ENCODE results near the gene SMPD1.

SMPD1 gene

GRCh38 chr11:6415797-6416196 is 25.5 kb downstream of the SMPD1 start:
- DNase-seq (ENCODE audit: low spot score), result no peak

DNA sequence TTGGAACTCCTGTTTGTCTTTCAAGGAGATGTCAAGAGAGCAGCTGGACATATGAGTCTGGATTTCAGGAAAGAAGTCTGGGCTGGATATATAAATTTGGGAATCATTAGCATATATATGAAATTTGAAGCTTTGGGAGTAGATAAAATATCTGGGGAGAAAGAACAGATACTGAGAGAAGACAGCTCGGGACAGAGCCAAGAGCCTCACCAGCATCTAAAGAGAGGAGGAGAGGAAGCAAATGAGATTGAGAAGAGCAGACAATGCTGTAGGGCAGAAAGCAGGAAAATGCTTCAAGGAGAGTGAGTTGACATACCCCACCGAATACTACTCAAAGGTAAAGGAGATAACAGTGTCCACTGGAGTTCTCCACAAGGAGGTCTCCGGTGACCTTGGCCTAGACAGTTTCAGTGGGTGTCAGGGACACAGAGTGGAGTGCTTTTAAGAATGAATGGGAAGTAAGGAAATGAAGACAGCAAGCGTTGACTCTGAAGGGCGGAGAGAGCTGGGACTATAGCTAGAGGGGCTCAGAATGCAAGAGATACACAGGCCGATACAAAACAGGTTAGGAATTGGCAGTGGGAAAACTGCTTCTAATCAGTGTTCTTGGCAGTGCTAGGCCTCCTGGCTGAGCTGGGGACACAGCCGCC is 27.8 kb downstream of the SMPD1 start:
- DNase-seq (ENCODE audit: low spot score), result no peak

DNA sequence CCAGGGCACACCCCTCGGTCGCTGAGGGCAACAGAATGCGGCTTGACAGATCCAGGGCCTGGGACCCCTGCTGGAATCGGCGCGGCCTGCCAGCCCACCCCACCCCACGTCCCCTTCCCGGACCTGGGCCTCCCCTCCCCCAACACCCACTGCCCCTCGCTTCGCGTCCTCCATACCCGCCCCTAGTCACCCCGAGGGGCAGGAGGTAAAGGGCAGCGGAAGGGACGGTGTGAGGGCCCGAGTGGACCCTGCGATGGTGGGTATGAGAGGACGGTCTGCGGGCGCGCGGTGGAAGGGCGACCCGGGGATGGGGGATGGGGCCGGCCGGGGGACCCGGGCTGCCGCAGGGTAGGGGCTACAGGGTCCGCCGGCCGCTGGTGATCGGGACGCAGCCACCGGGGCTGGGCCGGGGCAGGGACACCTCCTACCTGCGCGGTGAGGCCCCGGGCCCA is 28.3 kb downstream of the SMPD1 start:
- no peak for DNase-seq (ENCODE audit: low spot score)

DNA sequence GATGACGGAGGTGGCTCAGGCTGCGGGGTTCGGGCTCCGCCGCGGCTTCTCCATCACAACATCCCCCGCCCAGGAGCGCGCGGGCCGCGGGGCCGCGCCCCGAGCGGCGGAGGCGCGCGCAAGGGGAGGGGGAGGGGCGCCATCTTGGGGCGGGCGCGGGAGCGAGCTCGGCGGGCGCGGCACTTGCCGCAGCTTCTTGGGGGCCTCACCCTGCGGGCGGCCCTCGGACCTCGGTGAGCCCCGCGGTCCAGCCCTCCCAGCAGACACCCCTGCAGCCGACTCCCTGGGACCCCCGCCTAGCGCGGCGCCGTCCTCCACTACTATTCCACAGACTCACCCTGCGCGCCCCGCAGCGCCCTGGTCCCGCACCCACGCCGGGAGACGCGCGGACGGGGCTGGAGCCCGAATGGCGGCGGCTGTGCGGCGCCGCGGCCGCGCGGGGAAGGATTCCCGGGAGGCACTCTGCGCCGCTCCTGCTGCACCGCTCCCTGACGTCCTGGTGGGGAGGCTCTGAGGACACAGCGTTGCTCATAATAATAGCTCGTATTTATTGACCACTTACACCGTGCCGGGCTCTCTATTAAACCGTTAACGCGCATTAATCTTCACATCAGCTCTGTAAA is 28.8 kb downstream of the SMPD1 start, which contains the start of gene APBB1:
APBB1 (minus strand) TSS at position 86 of the 623 bp plus-strand sequence. CDS start 7,747 bp downstream, outside the sequence.
- DNase-seq (ENCODE audit: low spot score), result peak; percentile 69

DNA sequence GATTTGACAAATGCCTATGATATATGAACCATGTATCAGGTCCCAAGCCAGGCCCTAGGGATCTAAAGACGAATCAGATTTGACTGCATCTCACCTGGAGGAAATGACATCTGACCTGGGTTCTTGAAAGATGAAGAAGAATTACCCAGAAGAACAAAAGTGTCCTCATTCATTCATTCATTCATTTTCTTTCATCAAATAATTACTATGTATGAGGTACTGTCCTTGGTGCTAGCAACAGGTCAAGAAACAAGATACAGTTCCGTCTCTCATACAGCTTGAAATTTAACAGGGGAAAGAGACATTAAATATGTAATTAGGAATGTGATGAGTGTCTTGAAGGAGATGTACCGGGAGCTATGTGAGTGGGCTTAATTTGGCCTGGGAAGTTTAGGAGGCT is 30.4 kb downstream of the SMPD1 start:
- no peak for DNase-seq (ENCODE audit: low spot score)

DNA sequence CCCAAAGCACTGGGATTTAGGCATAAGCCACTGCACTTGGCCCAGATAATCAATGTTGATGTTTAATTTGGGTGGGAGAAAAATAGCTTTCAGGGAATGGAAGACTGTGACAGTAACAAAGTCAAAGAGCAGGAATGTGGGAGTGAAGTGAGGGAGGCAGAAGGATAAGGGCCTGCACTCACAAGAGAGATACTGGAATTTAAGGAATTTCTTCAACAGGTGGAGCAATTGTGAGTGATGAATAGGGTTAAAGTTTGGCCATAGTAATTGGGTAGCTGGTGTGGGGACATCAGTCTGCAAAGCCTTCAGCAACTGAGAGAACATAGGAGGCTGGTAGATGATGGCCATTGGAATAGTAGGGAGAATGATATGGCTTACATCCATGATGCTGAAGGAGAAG is 37.2 kb downstream of the SMPD1 start:
- no peak for DNase-seq (ENCODE audit: low spot score)

DNA sequence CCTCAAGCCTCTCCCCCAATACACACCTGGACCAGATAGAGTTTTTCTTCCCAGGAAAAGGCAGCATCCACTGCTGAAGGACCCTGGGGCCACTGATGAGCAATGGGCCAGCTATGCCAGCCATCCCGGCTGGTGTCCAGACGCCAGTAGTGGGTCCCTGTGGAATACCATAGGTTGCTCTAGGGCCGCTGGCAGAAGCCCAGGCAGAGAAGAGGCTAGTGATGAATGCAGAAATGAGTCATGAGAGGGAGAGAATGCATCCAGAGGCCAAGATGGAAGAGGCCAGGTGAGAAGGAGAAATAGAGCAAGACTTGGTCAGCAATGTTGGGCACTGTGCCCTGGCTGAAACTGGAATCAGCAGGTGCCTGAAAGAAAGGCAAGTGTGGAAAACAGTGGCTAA is 41.6 kb downstream of the SMPD1 start:
- no peak for DNase-seq (ENCODE audit: low spot score)

- DNase-seq (ENCODE audit: low spot score), result no peak
Measured at GRCh38 chr11:6433998-6434660, 43.9 kb downstream of the SMPD1 start.

DNA sequence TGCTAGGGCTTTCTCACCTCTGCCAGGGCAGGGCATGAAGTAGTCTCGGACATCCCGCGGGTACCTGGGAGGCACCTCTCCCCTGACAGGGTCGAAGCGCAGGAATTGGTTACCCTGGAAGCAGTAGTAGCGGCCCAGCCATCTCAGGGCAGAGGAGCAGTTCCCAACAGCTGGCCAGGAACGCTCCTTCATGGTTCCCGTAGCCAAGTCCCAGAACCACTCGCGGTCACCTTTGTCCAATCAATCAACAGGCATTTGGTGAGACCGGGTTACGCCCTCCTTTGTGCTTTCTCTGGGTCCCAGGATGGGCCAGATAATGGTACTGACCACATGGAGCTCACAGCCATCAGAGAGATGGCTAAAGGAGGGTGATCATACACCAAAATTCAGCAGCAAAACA is 47.1 kb downstream of the SMPD1 start:
- no peak for DNase-seq (ENCODE audit: low spot score)

DNA sequence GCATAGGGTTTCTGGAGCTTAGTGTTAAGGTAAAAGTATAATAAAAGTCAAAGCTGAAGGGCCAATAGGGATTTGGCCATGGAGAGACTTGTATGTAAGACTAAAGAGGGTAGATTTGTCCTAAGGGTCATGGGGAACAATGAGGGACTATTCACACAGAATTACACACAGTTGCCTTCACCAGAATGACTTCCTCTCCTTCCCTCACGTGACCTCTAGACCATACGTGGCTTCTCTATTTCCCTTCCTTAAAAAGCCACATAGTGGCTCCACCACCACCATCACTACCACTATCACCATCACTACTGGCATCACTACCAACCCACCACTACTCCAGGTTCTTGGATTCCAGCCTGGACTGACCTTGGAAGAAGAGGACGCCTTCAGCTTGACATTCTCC is 47.7 kb downstream of the SMPD1 start:
- no peak for DNase-seq (ENCODE audit: low spot score)

- DNase-seq (ENCODE audit: low spot score), result peak; percentile 49
Measured at GRCh38 chr11:6438979-6439571, 48.8 kb downstream of the SMPD1 start.

DNA sequence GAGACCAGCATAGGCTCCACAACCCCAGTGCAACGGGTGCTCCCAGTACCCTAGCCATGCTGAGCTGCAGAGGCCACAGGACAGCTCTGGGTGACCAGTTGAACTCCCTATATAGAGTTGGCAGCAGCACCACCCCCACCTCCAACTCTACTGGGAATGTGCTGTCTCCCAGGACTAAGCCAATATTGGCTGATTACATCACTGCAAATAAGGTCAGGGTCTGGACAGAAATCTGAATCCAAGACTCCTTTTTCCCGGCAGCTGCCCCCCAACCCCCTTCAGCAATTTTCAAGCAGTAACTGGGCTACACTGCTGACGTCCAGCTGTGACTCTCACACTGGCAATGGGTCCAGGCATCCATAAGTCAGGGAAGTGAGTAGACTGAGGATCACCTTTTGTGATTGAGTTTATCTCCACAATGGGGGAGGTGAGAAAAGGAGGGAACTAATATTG is 50.7 kb downstream of the SMPD1 start, which contains the start of gene HPX:
HPX (minus strand) TSS at position 82 of the 453 bp plus-strand sequence; CDS start at position 58, 24 bp downstream.
- peak; percentile 41 for DNase-seq (ENCODE audit: low spot score)

DNA sequence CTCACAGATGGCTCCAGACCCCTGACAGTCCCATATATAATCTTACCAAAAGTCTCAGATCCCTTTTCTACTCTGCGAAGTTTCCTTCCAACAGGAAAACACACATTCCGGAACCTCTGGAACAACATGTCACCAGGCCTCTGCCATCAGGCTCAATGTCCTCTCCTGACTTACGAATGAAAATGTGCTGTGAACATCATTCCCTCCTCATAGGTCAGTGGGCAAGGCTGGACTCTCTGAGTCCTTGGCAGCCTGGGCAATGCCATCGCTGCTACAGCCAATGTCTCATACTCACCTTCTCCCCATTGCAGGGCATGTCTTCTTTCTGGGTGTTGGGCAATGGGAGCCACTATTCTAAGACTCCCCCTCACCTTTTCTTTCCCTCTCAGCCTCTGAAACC is 52.2 kb downstream of the SMPD1 start:
- DNase-seq (ENCODE audit: low spot score), result no peak

DNA sequence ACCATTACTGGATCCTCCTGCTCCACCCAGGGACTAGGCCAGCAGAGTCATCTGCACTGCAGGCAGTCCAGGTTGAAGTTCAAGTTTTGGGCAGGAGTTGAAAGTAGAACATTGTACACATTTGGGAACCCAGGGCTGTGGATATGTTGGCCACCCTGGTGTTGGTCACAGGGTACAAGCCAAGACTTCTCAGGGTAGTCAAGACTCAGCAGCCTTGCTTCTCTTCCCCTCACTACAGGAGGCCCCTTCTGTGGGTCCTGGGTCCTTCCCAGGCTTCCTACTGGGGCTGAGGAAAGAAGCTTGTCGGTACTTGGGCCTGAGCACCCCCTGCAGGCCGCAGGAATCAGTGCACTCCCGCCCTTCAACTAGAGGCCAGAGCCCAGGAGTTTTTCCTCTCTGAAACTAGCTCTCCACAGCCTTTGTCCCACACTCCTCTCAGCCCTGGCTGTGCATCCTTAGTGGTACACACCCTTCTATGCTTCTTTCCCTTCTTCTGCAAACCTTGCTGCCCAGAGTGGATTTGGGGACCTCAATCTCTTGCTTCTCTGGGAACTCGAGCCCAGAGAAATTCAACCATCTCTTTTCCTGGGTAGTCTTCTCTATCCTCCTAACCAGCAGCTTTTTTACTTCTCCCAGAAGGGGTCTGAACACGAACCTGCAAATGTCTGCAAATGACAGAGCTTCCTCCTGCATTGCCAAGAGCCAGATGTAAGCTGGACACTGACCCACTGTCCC is 53.2 kb downstream of the SMPD1 start:
- peak; percentile 67 for DNase-seq (ENCODE audit: low spot score)

Measured in HuH-7.5 (cell line).